KBM-7 (cell line): Measurements from ENCODE around the gene SKAP1.
"Not testable (repeated sequence)": the region's sequence is repeated elsewhere in the genome, so short reads cannot be mapped to it uniquely, and the experiment has no call there.

Experiments
- DNase-seq: peaks from one replicate; pipeline ENCODE4 v3.0.0-alpha.2; 2015
- in situ Hi-C: fragments of 300-500 bp; cut with MboI; formaldehyde crosslinking; loops from 2 replicates; pipeline ENCODE4 v1.14.3; 2020; ENCODE audit warnings: low sequenced_read_pairs, low pct_unique_long_range_greater_than_20kb, mixed read lengths

The SKAP1 gene

DNA sequence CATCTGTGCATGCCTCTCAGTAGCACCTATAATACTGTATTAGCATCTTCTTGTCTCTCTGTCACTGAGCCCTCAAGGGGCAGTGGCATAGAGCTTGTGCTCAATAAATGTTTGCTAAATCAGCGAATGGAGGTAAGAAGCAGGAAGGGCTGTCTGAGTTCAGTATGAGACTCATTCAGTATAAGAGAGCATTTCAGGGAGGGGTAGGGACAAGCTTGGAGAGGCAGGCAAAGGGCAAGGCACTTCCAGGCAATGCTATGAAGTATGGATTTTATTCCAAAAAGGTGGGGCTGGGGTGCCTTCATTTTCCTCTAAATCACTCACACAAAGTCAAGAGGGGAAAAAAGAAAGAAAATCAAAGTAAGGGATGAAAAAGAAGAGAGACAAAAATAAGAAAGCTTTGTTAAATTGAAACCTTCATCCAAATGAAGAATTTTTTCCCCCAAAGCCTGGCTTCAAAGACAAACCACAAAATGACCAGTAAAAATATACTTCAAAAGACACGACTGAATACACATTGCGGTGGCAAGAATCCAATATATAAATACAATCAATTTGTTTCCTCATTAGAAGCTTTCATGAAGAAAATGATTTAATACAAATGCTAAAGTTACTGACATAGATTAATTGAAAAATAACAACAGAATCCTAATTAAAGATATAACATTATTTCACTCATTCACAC, 51.2 kb downstream of the SKAP1 start:
- in situ Hi-C loops = no loop called here
- DNase-seq = no peak

DNA sequence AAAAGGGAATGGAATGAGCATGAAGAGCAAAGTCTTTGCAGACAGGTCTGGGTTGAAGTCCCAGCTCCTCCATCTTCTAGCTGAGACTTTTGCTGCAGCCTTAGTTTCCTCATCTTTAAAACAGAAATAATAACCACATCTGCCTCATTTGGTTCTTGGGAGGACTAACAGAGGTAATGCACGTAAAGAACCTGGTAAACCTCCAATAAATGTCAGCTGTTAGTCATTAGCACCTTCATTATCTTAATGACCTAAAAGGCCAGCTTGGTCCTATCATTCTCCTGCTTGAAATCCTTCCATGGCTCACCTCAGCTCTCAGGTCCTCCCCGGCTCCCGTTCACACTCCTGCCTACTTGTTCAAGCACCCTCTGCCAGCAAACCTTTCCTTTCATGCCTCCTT, 51.8 kb downstream of the SKAP1 start:
- in situ Hi-C loops = no loop called here

DNA sequence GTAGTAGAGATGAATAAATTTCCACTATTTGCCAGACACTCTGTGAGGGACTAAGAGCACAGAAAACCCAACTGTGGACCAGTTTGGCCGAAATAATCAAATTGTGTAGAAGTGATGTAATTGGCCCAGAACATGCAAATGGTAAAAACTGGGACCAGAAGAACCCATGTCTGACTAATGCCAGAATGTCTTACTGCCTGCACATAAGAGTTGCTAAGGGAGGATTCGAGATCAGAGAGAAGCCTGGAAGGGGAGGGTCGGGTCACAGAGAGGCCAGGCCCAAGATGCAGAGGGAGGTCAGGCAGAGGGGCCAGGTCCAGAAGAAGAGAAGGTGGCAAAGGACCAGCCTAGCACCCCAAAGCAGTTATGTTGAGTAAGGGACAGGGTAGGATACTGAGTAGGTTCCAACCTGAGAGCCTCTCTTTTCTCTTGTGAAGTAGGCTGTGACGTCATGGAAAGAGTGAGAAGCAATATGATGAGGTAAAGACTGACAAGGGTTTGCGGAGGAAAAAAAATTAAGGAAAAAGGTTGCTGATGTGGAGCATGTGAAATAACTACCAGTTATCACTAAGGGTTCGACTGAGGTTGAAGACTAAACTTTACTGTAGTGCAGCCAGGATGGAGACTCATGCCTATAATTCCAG, 53.2 kb downstream of the SKAP1 start:
- in situ Hi-C loops = no loop called here
- DNase-seq = no peak

More for the DNA sequence above, 51.8 kb downstream of the SKAP1 start:
- no peak for DNase-seq

GRCh38 chr17:48375356-48375755, 54.7 kb downstream of the SKAP1 start:
- DNase-seq = no peak
- in situ Hi-C loops = no loop called here

DNA sequence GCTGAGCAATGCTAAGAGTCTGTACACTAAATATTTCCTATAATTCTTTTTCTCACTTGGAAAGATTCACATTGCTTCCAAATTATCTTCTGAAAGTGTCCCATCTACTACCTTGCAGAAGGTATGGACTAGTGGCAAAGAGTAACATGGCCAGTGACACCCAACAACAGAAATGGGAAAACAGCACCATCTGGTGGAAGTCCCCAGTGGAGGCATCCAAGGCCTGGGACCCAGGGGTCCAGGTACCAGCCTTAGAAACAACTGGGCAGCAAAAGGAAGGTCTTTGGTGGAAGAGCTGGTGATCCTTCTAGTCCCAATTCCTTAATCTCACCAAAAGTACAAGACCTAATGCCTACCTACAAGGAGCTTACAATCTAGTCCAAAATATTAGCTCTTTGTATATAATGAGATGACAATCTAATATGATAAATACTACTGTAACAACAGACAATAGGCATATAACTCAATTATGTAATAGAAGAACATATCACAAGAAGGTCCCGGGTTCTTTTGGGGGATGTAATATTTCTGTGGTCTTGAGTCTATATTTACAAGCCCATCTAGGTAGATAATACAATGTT, 55.3 kb downstream of the SKAP1 start:
- peak; percentile 61 for DNase-seq
- in situ Hi-C loops = no loop called here

- in situ Hi-C loops = no loop called here
- no peak for DNase-seq
Observed at GRCh38 chr17:48373883-48374282, 56.1 kb downstream of the SKAP1 start.

DNA sequence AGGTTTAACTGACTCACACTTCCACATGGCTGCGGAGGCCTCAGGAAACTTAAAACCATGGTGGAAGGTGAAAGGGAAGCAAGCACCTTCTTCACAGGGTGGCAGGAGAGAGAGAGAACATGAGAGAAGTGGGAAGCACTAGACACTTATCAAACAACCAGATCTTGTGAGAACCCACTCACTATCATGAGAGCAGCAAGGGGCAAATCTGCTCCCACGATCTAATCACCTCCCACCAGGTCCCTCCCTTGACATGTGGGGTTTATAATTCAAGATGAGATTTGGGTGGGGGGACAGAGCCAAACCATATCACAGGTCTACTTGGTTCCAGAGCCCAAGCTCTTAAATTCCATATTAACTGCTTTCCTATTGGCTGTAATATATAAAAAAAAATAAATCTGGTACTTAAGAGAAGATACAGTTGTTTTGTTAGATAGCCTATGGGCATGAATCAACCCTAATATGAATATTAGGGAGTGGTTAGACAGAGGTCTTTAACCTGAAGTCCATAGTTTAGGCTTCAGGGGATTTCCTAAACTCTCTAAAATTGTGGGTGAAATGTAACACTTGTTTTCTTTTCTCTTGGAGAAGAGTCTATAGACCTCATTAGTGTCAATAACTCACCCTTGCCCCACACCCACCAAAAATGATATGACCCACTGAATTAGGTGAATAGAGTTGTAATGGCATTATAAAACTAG, 56.7 kb downstream of the SKAP1 start:
- DNase-seq = no peak
- in situ Hi-C loops = no loop called here

DNA sequence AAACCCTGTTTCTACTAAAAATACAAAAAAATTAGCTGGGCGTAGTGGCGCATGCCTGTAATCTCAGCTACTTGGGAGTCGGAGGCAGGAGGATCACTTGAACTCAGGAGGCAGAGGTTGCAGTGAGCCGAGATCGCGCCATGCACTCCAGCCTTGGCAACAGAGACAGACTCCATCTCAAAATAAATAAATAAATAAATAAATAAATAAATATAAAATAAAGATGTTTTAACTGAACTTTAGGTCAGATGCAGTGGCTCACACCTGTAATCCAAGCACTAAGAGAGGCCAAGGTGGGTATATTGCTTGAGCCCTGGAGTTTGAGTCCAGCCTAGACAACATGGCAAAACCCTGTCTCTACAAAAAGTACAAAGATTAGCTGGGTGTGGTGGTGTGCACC, 61.0 kb downstream of the SKAP1 start:
- DNase-seq, in situ Hi-C loops: not testable (repeated sequence)

GRCh38 chr17:48368352-48368908, 61.6 kb downstream of the SKAP1 start:
- in situ Hi-C loops = no loop called here
- no peak for DNase-seq

DNA sequence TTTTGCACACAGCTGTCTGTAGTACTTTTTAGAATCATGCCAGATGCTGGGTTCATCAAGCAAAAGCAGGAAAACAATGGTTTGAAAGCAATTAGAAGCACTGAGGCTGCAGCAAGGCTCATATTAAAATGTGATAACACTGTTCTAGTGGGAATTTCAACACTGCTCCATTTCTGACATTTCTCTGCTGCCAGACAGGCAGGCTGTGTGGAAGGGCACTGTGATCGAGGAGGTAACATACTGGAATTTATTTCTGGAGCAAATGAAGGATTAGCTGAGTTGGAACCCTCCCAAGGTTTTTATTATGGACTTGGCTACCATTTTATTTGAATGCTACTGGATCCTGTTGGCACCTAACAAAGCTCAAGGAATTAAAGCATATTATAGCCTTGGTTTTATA, 66.9 kb downstream of the SKAP1 start:
- in situ Hi-C loops = no loop called here

DNA sequence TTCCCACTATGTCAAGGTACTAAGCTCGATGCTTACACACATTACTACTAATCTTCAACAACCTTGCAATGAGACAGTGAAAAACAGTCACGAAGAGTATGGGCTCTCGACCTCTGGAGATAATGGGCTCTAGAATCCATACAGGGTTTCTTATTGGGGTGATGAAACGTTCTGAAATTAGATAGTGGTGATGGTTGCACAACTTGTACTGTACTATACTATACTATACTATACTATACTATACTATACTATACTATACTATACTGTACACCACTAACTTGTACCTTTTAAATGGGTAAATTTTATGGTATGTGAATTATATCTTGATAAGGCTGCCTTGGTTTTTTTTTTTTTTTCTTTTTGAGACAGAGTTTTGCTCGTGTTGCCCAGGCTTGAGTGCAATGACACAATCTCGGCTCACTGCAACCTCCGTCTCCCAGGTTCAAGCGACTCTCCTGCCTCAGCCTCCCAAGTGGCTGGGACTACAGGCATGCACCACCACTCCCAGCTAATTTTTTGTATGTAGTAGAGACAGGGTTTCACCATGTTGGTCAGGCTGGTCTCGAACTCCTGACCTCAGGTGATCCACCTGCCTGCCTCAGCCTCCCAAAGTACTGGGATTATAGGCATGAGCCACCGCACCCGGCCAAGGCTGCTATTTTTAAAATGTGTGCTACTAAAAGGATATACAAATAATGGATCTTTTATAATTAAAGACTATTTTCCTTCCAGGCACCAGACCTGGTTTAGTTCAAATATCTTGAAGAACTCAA, 69.0 kb downstream of the SKAP1 start:
- DNase-seq, in situ Hi-C loops: not testable (repeated sequence)

More for the DNA sequence above, 66.9 kb downstream of the SKAP1 start:
- DNase-seq = no peak

GRCh38 chr17:48357779-48358602, 72.0 kb downstream of the SKAP1 start:
- in situ Hi-C loops = no loop called here
- peak; percentile 14 for DNase-seq

GRCh38 chr17:48356866-48357265, 73.1 kb downstream of the SKAP1 start:
- in situ Hi-C loops = no loop called here
- no peak for DNase-seq

DNA sequence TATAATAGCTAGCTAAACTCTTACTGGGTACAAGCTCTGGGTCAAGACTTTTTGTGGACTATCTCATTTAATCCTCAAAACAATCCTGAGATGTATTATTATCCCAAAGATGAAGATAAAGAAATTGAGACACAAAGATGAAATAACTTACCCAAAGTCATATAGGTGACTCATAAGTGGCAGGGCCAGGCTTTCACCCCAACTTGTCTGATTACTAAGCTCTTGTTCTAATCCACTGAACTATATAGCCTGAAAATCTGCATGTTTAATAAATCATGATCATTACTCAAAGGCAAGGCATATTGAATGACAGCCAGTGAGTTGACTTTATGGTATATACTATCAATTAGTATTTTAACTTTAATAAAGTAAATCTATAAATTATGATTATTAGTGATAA, 77.4 kb downstream of the SKAP1 start:
- in situ Hi-C loops = no loop called here
- DNase-seq = no peak

GRCh38 chr17:48351911-48352332, 78.1 kb downstream of the SKAP1 start:
- peak; percentile 71 for DNase-seq
- in situ Hi-C loops = no loop called here

GRCh38 chr17:48348352-48348751, 81.7 kb downstream of the SKAP1 start:
- in situ Hi-C loops = no loop called here
- no peak for DNase-seq

- in situ Hi-C loops = no loop called here
- DNase-seq = no peak
Observed at GRCh38 chr17:48347177-48347576, 82.8 kb downstream of the SKAP1 start.

DNA sequence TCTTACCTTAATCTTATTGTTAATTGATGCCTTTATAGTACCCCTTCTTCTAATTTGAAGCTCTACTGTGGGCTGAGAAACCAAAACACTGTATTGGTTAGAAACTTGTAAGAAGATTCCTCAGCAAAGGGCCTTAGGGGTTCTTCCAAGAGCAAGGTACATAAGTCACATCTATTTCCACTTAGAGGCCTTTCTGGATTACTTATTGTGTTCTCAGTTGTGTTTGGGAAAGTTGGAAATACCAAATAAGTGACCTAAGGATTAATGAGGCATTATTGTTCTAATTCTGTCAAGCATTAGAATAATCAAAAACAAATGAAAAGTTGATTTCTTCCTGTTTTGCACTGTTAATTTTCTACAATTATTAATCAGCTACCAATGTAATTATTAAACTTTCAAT, 85.8 kb downstream of the SKAP1 start:
- in situ Hi-C loops = no loop called here
- DNase-seq = no peak
